22Rv1 (cell line): Measurements from ENCODE around the gene SFSWAP.

ENCODE experiments used
- H3K27ac ChIP-seq: fragments of 450-650 bp; 2 replicates; pipeline ENCODE4 v1.5.1; 2017
- ZFX ChIP-seq: fragments of 450-650 bp; IDR thresholded peaks from 2 replicates; pipeline ENCODE4 v1.6.1; 2017; ENCODE audit warnings: antibody characterized with exemption, borderline replicate concordance
- TF ChIP-seq, protein P1 (sequence below): fragments of 450-650 bp; IDR thresholded peaks from 2 replicates; pipeline ENCODE4 v1.5.1; 2017; ENCODE audit warnings: mild to moderate bottlenecking

Gene SFSWAP

GRCh38 chr12:131836193-131836592, 125.3 kb downstream of the SFSWAP start:
- no peak overlapping the region for H3K27ac ChIP-seq
- TF ChIP-seq, protein P1, sequence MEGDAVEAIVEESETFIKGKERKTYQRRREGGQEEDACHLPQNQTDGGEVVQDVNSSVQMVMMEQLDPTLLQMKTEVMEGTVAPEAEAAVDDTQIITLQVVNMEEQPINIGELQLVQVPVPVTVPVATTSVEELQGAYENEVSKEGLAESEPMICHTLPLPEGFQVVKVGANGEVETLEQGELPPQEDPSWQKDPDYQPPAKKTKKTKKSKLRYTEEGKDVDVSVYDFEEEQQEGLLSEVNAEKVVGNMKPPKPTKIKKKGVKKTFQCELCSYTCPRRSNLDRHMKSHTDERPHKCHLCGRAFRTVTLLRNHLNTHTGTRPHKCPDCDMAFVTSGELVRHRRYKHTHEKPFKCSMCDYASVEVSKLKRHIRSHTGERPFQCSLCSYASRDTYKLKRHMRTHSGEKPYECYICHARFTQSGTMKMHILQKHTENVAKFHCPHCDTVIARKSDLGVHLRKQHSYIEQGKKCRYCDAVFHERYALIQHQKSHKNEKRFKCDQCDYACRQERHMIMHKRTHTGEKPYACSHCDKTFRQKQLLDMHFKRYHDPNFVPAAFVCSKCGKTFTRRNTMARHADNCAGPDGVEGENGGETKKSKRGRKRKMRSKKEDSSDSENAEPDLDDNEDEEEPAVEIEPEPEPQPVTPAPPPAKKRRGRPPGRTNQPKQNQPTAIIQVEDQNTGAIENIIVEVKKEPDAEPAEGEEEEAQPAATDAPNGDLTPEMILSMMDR: peak; percentile 41
- TF ChIP-seq ZFX: no peak

GRCh38 chr12:131836714-131837397, 126.0 kb downstream of the SFSWAP start:
- no peak overlapping the region for H3K27ac ChIP-seq
- no peak for TF ChIP-seq ZFX
- TF ChIP-seq, protein P1: no peak

DNA sequence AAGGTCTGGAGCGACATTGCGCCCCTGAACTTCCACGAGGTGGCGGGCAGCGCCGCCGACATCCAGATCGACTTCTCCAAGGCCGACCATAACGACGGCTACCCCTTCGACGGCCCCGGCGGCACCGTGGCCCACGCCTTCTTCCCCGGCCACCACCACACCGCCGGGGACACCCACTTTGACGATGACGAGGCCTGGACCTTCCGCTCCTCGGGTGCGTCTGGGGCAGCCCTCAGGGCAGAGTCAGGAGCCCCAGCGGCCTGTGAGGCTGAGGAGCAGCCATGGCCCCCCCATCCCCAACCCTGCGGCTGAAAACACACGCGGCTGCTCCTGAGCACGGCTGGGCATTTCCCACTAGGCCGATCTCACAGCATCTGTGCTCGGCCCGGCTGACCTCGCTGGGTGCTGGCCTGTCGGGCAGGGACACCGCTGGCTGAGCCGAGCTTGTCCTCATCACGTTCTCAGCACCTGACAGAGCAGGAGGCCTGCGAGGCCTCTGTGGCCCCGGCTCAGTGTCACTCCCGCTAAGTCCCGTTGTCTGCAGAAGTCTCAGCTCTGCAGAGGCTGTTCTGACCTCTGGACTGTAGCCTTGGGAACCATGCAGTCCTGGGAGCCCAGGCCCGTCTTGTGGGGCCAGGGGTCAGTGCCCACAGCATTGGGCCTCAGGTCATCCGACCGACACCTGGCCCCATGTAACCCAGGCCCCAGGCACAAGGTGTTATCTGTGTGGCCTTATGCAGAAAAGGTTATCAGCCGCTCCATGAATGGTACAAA, 129.9 kb downstream of the SFSWAP start:
- TF ChIP-seq, protein P1: no peak
- no peak for TF ChIP-seq ZFX
- H3K27ac ChIP-seq: no peak overlapping the region

DNA sequence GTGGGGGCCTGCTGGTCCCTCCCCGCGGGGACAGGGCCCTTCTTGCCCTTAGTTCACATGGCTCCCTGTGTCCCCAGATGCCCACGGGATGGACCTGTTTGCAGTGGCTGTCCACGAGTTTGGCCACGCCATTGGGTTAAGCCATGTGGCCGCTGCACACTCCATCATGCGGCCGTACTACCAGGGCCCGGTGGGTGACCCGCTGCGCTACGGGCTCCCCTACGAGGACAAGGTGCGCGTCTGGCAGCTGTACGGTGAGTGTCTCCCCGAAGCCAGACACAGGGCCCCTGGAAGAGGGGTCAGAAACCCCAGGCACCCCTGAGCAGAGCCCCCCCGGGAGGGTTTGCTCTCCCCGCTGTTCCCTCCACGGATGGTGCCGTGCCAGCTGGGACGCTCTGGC, 130.7 kb downstream of the SFSWAP start:
- H3K27ac ChIP-seq: no peak overlapping the region
- TF ChIP-seq, protein P1: no peak
- no peak for TF ChIP-seq ZFX

GRCh38 chr12:131842169-131842568, 131.3 kb downstream of the SFSWAP start:
- TF ChIP-seq, protein P1: no peak
- no peak for TF ChIP-seq ZFX

GRCh38 chr12:131843527-131843926, 132.6 kb downstream of the SFSWAP start:
- no peak overlapping the region for H3K27ac ChIP-seq
- TF ChIP-seq ZFX: no peak
- TF ChIP-seq, protein P1: no peak

More at GRCh38 chr12:131842169-131842568, 131.3 kb downstream of the SFSWAP start:
- no peak overlapping the region for H3K27ac ChIP-seq

DNA sequence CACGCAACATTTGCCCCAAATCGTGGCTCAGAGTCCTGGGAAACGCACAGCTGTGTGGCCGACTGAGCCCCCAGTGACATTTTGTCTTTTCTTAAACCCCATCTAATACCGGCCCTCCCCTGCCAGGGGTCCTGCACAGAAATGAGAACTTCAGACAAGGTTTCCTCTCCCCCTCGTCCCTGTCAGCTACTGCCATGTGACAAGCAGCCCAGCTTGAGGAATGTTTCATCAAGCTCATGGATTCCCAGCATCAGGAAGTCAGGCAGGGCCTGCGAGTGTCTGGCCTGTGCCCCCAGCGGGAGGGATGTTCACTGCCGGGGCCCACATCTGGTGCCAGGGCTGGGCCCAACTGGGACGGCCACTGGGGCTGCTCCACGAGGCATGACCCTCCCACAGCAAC, 133.2 kb downstream of the SFSWAP start:
- TF ChIP-seq, protein P1: no peak
- no peak for TF ChIP-seq ZFX
- H3K27ac ChIP-seq: no peak overlapping the region
